HL-60 (cell line): ENCODE data around the gene ASB13.

Experiments
- DNase-seq, 2 experiments: peaks; one replicate each; pipeline ENCODE4 v3.0.0-alpha.2; 2010 to 2020; ENCODE audit warnings: low read depth in 1 of 2, low spot score in 1 of 2
- H3K27ac ChIP-seq: fragments of 250-450 bp; sonication (Bioruptor Pico); replicated peaks from 2 replicates; pipeline ENCODE4 v1.5.1; 2020; ENCODE audit warnings: mild to moderate bottlenecking, moderate library complexity
- H3K27me3 ChIP-seq: fragments of 250-450 bp; sonication (Bioruptor Pico); 2 replicates; pipeline ENCODE4 v1.5.1; 2021; ENCODE audit warnings: mild to moderate bottlenecking, moderate library complexity; ENCODE audit not compliant: insufficient read depth, poor library complexity, severe bottlenecking
- H3K4me3 ChIP-seq: replicated peaks from 2 replicates; pipeline ENCODE4 v1.5.1; 2011; ENCODE audit warnings: mild to moderate bottlenecking, control low read depth, low read length; ENCODE audit not compliant: insufficient read depth
- CTCF ChIP-seq: IDR thresholded peaks from one replicate; pipeline ENCODE4 v1.5.1; 2011; ENCODE audit warnings: low read length, control low read depth, inconsistent platforms; ENCODE audit not compliant: insufficient read depth
- GABPA ChIP-seq: IDR thresholded peaks from 2 replicates; pipeline ENCODE4 v1.6.1; 2012; ENCODE audit warnings: low read depth
- POLR2AphosphoS5 ChIP-seq: IDR thresholded peaks from 2 replicates; pipeline ENCODE4 v1.6.1; 2012; ENCODE audit warnings: low read depth
- REST ChIP-seq: IDR thresholded peaks from 2 replicates; pipeline ENCODE4 v1.6.1; 2012; ENCODE audit warnings: low read depth; ENCODE audit not compliant: insufficient replicate concordance
- SPI1 ChIP-seq: IDR thresholded peaks from 2 replicates; pipeline ENCODE4 v1.6.1; 2012; ENCODE audit warnings: low read depth, mild to moderate bottlenecking, borderline replicate concordance

Gene ASB13

GRCh38 chr10:5666841-5667630 is 641 bp upstream of the ASB13 start:
- Histone ChIP-seq H3K4me3 (peak overlapping the region; percentile 76), H3K27ac (peak overlapping the region; percentile 46), H3K27me3 (no peaks in the 10 kb centered on the region)
- no peak for DNase-seq
- TF ChIP-seq GABPA, result no peak
- no peak for TF ChIP-seq CTCF
- no peak for TF ChIP-seq REST
- no peak for TF ChIP-seq POLR2AphosphoS5
- TF ChIP-seq SPI1, result no peak

GRCh38 chr10:5665373-5666007 is 905 bp downstream of the ASB13 start:
- TF ChIP-seq REST (no peak), CTCF (no peak), POLR2AphosphoS5 (no peak)
- peak overlapping the region; percentile 81 for H3K27ac ChIP-seq

GRCh38 chr10:5663692-5664427 is 2.5 kb downstream of the ASB13 start:
- Histone ChIP-seq H3K27ac (no peak overlapping the region), H3K4me3 (no peak overlapping the region)
- no peak for DNase-seq

More at GRCh38 chr10:5665373-5666007, 905 bp downstream of the ASB13 start:
- H3K27me3 ChIP-seq, result no peaks in the 10 kb centered on the region
- peak in 1 of 2 experiments; percentile 20 for DNase-seq
- peak overlapping the region; percentile 76 for H3K4me3 ChIP-seq

More at GRCh38 chr10:5663692-5664427, 2.5 kb downstream of the ASB13 start:
- TF ChIP-seq REST (no peak), CTCF (no peak), POLR2AphosphoS5 (no peak), SPI1 (no peak), GABPA (no peak)
- H3K27me3 ChIP-seq, result no peaks in the 10 kb centered on the region
